GM21576 (cell line): ENCODE results near the gene FHOD1.
A peak's percentile ranks its signal among the peaks of the same experiment; 100 is the strongest.

Experiments used
- ATAC-seq: cut with Tn5 transposase; IDR thresholded peaks from one replicate; pipeline ENCODE4 v1.9.1; 2021; ENCODE audit warnings: mild to moderate bottlenecking, moderate library complexity; ENCODE audit not compliant: unreplicated experiment

FHOD1 gene

DNA sequence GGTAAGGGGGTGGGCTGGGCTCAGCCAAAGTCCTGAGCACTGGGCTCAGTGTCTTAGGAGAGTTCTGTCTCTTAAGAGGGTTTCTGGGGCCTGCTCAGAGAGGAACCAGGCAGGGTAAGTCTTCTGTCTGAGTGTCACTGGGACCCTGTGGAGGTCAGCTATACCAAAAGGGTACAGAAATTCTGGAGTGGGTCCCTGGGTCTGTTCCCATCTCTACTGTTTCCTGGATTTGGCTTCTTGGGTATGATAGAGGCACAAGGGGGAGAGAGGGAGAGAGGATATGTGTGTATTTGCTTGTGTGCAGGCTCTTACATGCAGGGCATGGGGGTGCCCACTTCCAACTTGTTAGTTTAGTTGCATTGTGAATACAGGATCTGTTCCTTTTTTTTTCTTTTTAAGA lies 53.7 kb downstream of the FHOD1 start:
- ATAC-seq, result no peak

DNA sequence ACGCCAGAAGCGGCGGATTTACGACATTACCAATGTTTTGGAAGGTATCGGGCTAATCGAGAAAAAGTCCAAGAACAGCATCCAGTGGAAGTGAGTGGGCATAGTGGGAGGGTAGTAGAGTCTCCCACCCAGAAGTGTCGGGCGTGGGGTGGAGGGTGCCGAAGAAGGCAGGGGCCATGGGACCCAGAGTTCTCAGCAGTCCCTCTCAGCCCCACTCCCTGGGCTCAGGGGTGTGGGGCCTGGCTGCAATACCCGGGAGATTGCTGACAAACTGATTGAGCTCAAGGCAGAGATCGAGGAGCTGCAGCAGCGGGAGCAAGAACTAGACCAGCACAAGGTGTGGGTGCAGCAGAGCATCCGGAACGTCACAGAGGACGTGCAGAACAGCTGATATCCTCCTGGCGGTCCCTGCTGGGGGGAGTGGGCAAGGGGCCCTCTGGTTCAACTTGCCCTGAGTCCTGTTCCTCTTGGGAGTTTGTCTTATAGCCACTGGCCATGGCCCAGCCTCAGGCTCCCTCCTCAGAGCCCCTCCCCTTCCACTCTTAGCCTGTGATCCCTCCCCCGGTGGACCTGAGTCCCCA lies 54.4 kb downstream of the FHOD1 start:
- ATAC-seq, result peak; percentile 5

DNA sequence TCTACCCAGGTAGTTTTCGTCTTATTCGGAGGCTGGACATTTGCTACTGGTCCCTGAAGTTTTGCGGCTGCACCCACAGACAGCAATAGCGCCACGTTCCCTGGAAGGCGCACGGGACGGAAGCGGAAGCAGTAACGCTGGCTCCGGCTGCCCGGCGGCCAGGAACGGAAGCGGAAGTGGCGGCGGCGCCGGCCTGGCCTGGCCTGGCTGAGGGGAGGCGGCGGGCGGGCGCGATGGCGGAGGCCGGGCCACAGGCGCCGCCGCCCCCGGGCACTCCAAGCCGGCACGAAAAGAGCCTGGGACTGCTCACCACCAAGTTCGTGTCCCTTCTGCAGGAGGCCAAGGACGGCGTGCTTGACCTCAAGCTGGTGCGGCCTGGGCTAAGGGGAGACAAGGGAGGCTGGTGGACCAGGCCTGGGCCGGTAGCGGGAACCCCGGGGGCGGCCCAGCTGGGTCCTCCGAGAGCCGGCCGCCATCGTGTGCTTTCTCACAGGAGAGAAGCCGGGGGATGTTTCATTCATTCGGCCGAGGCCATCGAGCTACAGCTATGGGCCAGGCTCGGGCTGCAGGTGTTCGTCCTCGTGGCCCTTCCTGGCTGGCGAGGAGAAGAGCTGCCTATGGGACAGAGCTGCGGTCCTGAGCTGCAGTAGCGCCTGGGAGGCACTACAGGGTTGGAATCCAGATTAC lies 55.1 kb downstream of the FHOD1 start, which contains the start of gene E2F4:
TSS of gene E2F4 (plus strand) at position 161 of the 687 bp plus-strand sequence. CDS start at position 234, 73 bp downstream.
- ATAC-seq, result peak; percentile 78

DNA sequence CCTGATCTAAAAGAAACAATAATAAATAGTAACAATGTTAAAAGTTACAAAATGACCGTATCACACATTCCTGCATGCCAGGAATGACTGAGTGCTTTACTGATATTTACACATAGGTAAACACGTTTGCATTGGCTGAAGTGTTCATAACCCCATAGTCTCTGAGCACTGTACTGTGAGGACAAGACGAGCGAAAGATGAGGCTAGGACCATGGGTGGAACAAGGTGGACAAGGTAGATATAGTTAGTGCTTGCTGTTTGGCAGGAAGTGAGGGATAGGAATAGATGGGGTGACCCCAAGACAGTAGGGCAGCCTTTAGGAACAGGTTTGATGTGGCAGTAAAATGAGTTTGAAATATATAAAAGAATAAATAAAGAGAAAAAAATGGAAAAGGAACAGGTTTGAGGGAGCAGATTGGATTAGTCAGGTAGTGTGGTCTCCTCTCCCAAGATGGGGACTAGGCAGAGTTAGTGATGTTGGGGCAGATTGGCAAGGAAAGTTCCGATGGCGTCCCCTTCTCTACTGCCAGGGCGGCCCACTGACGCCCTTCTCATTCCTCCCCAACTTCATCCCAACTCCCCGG lies 55.8 kb downstream of the FHOD1 start:
- no peak for ATAC-seq

DNA sequence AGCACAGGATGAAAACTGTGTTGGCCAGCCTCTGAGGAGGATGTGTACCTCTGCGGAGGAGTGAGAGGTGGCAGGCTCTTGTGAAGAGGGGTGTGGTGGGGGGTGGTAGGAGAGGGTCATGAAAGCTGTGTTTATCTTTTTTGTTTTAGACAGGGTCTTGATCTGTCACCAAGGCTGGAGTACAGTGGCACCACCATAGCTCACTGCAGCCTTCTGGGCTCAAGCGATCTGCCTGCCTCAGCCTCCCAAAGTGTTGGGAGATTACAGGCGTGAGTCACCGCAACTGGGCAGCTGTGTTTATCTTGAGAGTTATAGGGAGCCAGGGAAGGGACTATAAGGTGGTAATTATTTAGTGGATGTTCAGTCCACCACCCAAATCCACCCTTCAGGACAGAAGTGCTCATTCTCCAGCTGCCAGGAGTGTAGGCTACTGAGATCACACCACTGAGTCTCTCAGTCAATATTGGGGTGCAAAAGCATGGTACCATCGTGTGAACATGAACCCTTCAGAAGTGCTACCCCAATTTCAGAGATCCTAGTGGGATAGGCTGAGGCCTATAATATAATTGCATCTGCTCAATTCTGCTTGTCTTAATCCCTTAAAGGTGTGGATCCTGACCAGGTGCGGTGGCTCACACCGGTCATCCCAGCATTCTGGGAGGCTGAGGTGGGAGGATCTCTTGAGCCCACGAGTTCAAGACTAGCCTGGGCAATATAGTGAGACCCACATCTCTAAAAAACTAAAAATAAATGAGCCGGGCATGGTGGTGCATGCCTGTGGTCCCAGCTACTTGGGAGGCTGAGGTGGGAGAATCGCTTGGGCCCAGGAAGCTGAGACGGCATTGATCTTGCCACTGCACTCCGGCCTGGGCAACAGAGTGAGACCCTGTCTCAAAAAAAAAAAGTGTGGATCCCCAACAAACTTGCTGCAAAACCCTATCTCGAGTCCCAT lies 56.6 kb downstream of the FHOD1 start:
- no peak for ATAC-seq

DNA sequence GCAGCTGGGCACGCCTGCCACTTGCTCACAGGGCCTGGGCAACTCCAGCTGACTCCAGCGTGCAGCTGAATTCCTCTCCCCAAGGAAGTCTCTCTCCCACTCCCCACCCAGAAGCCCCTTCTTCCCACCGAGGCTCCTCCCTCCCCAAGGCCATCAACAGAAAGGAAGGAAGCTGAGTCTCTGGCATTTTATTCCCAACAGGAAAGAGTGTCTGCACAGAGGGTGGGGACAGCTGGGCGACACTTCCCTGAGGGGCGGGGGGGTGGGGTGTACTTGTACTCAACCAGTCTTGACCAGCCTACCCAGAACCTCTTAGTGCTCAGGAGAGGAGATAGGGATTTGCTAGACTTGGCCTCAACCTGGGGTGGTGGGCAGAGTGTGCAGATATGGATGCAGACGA lies 57.2 kb downstream of the FHOD1 start, which contains the start of gene EXOC3L1:
TSS of gene EXOC3L1 (minus strand) at position 96 of the 400 bp plus-strand sequence. CDS start 460 bp downstream, outside the sequence.
- ATAC-seq, result no peak

DNA sequence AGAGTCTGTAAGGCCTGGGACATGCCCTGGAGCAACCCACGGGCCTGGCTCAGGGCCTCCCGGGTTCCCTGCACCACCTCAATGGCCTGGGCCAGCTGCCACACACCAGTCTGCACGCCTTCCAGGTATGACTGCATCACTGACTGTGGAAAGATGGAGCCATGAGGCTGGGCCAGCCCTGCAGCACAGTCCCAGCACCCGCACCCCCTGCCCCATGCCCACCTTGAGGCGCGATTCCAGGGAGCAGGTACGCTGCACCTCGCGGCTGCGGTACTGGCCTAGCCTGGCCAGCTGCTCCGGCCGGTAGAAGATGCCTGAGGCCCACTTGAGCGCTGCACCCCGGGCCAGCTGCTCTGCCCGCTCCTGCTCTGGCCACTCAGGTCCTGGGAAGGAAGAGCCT lies 58.5 kb downstream of the FHOD1 start:
- ATAC-seq, result no peak

DNA sequence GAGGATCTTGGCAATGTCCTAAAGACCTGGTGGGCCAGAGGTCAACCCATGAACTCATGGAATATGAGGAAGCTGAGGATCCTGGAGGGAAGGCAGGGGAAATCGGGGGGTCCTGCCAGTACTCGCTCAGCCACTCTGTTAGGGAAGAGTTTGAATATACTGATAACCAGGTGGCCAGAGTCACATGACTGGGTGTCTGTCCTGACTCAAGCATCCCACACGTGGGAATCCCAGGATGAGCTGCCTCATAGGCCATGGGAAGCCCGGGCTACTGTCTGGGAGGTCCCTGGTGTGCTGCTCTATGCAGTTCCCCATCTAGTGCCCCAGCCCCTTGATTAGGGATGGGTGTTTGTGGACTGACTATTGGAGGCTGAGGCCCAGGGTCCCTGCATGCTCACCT lies 59.0 kb downstream of the FHOD1 start:
- no peak for ATAC-seq

DNA sequence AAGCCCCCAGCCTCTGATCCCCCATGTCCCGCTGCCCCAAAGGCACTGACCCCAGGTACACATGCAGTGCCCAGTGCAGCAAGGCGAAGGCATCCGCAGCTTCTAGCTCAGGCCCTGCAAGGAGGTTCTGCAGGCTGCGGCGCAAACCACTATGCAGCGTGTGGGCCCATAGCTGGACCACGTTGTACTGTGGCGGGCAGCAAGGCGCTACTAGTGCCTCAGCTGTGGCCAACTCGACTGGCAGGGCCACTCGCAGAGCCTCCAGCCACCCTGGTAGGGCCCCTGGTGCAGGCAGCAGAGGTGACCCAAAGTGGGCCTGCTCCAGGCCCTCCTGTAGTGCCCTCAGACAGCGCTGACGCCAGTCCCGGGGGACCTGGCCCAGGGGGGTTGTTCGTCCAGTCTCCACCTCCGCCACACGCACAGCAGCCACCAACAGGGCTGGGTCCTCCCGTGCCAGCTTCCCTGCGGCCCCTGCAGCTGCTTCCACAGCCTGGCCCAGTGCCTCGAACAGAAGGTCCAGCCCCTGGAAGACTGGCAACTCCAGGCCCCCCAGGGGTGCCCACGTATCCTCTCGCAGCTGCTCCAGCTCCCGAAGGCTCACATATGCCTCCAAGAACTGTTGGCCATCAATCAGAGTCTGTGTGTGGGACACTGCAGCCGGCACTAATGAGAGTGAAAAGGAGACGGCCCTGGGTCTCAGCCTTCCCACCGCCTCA lies 59.9 kb downstream of the FHOD1 start:
- no peak for ATAC-seq

DNA sequence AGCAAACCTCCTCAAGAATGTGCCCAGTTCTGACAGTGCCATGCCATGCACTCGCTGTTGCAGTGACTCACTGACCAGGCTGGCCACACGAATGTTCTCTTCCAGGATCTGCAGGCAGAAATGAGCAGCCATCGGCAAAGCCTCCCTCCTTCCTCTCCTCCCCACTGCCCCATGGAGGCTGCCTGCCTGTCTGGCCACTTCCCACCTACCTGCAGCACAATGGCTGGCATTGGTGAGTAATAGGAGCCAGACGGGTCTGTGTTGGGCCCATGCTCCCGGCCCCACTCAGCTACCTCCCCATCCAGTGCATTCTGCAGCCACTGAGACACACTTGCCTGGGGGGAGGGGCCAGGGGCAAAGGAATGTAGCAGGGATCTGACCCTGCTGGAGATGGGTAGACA lies 60.7 kb downstream of the FHOD1 start:
- no peak for ATAC-seq

DNA sequence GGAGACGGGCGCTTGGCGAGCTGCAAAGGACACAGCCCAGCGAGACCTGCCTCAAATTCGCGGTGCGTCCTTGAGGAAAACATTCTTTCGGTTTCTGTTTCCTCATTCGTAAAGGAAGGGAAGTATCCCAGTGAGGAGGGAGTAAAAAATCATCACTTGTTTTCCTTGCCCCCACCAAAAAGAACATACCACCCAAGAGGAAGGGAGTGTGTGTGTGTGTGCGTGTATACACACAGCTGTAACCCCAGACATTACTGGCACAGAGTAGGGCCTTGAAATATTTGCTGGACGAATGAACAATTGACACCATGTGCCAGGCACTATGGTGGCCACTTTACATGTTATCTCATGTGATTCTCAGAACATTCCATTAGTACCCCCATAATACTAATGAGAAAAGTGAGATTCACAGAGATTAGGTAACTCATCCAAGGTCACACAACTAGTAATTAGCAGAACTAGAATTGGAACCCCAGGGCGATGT lies 61.6 kb downstream of the FHOD1 start:
- ATAC-seq, result no peak

DNA sequence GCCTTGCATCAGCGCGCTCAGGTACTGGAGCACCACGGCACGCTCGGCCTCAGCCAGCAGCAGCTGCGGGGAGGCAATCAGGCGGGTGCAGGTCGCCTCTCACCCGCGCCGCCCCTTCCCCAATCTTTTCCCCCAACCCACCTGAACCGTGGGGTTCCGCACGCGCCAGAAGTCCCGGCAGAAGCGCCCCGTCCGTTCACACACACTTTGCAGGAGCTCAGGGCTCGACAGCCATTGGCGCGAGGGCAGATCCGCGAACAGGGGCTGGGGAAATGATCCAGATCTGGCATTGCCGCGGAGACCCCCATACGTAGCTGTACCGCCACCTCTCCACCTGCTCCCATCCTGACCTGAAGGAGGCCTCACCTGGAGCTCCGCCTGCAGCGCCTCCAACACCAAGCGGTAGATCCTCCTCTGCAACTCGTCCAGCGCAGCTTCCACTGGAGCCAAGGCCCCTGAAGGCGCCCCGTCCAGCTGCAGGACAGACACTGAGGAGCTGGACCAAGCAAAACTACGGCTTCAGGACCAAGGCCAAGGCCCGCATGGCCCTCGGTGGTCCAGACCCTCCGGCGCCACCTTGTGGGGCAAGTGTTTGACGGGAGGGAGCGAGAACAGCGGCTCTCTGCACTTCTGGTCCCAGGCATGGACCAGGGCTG lies 62.2 kb downstream of the FHOD1 start:
- ATAC-seq, result no peak

DNA sequence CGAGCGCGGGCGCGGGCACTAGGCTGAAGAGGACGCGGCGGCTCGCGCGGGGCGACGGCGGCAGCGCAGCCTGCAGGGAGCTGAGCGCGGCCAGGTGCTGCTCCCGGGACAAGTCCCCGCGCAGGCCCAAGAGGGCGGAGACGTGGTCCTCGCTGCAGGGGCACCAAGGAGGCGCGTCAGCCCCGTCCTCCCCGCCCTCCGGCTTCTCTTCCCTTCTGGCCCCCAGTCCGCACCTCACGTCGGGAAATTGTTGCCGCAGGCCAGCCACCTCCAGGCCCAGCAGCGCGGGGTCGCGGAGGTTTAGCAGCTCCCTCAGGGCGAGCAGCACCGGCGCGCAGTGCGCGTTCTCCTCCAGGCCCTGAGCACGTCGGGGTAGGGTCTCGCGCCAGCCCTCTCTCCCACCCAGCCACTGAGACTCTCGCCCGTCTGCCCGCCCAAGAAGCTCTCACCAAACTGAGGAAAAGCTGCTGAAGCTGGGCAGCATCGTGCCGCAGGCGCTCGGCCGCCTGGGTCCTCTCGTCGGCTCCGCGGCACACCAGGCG lies 62.8 kb downstream of the FHOD1 start:
- ATAC-seq, result no peak

DNA sequence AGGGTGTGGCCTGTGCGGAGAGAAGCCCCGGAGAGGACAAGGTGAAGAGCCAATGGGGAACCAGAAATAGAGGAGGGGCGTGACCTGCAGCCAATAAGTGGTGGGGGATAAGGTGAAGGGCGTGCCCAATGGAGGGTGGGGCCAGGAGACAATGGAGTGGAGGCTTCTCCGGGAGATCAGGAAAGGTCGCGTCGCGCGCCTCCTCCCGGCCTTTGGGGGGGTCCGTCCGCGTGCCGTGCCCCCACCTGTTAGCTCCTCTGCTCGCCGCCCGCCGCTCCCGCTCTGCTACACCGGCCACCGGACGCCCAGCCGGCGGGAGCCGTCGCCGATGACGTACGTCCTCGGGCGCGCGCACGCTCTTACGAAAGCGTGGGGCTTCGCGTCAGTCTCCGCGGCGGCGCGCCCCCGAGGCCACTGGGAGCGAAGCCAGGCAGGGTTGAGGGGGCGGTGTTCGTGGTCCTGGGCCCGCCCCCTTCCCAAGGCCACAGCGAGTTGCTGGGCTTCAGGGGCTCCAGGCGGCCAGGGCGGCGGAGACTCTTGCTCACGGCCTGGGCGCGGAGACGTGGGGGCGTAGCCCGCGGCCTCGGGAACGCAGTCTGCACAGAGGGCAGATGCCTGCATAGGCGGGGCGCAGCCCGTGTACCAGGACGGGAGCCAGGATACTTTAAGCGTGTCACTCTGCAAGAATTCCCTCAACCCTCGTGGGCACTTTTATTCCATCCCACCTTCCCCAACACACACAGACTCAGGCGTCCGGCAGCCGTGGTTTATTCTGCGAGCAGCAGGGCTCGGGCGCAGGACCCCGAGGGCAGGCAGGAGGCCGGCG lies 63.4 kb downstream of the FHOD1 start, which contains the start of gene MATCAP1:
TSS of gene MATCAP1 (minus strand) at position 337 of the 826 bp plus-strand sequence. CDS start 3,353 bp downstream, outside the sequence.
- peak; percentile 92 for ATAC-seq

DNA sequence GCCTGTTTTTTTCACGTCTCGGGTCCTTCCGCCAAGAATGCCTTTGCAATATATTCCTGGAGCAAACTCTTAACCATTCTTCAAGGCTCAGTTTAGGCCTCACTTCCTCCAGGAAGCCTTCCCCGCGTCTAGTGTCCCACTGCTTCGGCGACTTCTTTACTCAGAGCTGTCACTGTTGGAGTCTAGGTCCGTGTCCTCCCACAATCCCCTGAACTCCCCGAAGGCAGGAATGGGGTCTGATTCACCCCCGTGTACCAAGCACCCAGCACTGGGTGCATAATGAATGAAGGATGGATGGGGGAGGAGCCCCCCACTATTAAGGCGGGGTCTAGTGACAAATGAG lies 64.0 kb downstream of the FHOD1 start:
- peak; percentile 1 for ATAC-seq

DNA sequence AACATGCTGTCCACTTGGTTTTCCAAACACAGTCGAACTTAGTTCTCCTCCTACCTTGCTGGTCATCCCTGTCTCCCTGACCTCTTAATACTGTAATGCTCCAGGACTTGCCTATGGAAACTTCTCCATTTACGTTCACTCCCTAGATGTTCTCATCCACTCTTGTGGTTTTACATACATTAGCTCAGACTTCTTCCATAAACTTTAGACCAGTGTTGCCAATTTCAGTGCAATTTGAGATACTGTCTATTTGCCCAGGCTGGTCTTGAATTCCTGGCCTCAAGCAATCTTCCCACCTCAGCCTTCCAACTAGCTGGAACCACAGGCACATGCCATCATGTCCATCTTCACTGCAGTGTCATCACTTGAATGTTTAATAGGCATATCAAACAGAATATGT lies 65.0 kb downstream of the FHOD1 start:
- ATAC-seq, result no peak

DNA sequence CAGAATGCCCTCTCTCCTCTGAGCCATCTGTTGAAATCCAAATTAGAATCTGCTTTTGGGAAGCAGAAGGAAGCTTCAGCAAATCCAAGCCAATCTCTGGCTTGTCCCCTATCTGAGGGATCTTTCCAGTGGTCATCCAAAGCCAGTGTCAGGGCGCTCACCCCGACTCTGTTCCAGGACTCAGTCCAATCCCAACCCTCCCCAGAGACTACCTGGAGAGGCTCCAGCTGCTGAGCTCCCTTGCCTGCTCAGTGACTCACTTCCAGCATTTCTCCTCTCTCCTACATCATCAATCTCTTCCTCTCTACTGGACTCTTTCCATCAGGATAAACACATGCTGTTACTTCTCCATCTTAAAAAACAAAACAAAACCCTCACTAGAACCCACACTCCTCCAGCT lies 65.9 kb downstream of the FHOD1 start:
- no peak for ATAC-seq

DNA sequence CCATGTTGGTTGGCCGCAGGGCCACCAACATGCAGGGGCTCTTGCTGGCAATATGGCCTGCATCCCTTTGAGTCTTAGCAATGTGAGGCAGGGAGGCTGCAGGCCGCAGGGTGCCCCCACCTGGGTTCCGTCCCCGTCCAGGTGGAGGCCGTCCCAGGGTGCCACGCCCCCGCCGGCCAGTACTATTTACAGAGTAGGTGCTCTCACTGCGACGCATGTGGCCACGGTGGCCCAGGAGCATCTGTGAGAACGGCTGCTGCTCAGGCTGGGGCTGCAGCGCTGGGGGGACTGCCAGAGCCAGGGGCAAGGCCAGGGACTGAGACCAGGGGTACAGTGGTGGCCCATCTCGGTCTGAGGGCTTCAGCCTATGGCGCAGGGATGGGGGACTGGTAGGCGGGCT lies 67.1 kb downstream of the FHOD1 start:
- no peak for ATAC-seq
